LHCN-M2 (cell line): ENCODE measurements around the gene TFIP11. TPM values are rescaled to one million over a fixed set of nuclear protein-coding genes. Genes with fewer than 3 reads are reported as not detected.

Source experiments
- DNase-seq: peaks from one replicate; pipeline ENCODE4 v3.0.0-alpha.2; 2012; ENCODE audit warnings: low read depth
- total RNA-seq: library from RNA; depleted of rRNA; stranded (reverse); fragments of >200 nt; gene quantifications from 2 replicates; pipeline ENCODE4 v1.2.3, GENCODE V29; 2014

TFIP11 gene
- total RNA-seq, 1 experiment from 2014 or later, result 28.5 TPM

- DNase-seq, result no peak
Measured at GRCh38 chr22:26479792-26480610, 32.3 kb downstream of the TFIP11 start.

- no peak for DNase-seq
Measured at GRCh38 chr22:26479043-26479791, 33.1 kb downstream of the TFIP11 start.

- no peak for DNase-seq
Measured at GRCh38 chr22:26477341-26477731, 34.9 kb downstream of the TFIP11 start.

- peak; percentile 37 for DNase-seq
Measured at GRCh38 chr22:26476705-26477340, 35.5 kb downstream of the TFIP11 start.

GRCh38 chr22:26474682-26475081, 37.6 kb downstream of the TFIP11 start:
- peak; percentile 84 for DNase-seq

GRCh38 chr22:26471522-26471921, 40.8 kb downstream of the TFIP11 start:
- DNase-seq, result peak; percentile 96

- no peak for DNase-seq
Measured at GRCh38 chr22:26470807-26471206, 41.5 kb downstream of the TFIP11 start.

- peak; percentile 26 for DNase-seq
Measured at GRCh38 chr22:26466196-26466595, 46.1 kb downstream of the TFIP11 start.

- DNase-seq, result no peak
Measured at GRCh38 chr22:26464312-26464711, 48.0 kb downstream of the TFIP11 start.

- DNase-seq, result no peak
Measured at GRCh38 chr22:26463688-26464087, 48.6 kb downstream of the TFIP11 start.

GRCh38 chr22:26463101-26463661, 49.1 kb downstream of the TFIP11 start:
- no peak for DNase-seq

- DNase-seq, result no peak
Measured at GRCh38 chr22:26462641-26463040, 49.6 kb downstream of the TFIP11 start.

GRCh38 chr22:26462051-26462450, 50.2 kb downstream of the TFIP11 start:
- DNase-seq, result no peak

GRCh38 chr22:26461188-26461810, 51.0 kb downstream of the TFIP11 start:
- peak; percentile 36 for DNase-seq

GRCh38 chr22:26460202-26460601, 52.1 kb downstream of the TFIP11 start:
- DNase-seq, result no peak

GRCh38 chr22:26457661-26458272, 54.5 kb downstream of the TFIP11 start:
- DNase-seq, result no peak

GRCh38 chr22:26453812-26454500, 58.3 kb downstream of the TFIP11 start:
- no peak for DNase-seq

GRCh38 chr22:26453216-26453615, 59.1 kb downstream of the TFIP11 start:
- DNase-seq, result no peak

- DNase-seq, result no peak
Measured at GRCh38 chr22:26452236-26453016, 59.8 kb downstream of the TFIP11 start.
